Astrocyte (in vitro differentiated cells and primary cell): ENCODE measurements around the gene ZNF331.
"Not testable (repeated sequence)": the region's sequence is repeated elsewhere in the genome, so short reads cannot be mapped to it uniquely, and the experiment has no call there.

ENCODE experiments used
- CTCF ChIP-seq: IDR thresholded peaks from 2 replicates; pipeline ENCODE4 v1.5.1; 2011; ENCODE audit warnings: low read depth, mild to moderate bottlenecking, inconsistent platforms, low read length, moderate library complexity; ENCODE audit not compliant: insufficient read depth
- EZH2 ChIP-seq: IDR thresholded peaks from 2 replicates; pipeline ENCODE4 v1.6.1; 2012; ENCODE audit warnings: mild to moderate bottlenecking, low read length, inconsistent platforms; ENCODE audit not compliant: insufficient read depth

DNA sequence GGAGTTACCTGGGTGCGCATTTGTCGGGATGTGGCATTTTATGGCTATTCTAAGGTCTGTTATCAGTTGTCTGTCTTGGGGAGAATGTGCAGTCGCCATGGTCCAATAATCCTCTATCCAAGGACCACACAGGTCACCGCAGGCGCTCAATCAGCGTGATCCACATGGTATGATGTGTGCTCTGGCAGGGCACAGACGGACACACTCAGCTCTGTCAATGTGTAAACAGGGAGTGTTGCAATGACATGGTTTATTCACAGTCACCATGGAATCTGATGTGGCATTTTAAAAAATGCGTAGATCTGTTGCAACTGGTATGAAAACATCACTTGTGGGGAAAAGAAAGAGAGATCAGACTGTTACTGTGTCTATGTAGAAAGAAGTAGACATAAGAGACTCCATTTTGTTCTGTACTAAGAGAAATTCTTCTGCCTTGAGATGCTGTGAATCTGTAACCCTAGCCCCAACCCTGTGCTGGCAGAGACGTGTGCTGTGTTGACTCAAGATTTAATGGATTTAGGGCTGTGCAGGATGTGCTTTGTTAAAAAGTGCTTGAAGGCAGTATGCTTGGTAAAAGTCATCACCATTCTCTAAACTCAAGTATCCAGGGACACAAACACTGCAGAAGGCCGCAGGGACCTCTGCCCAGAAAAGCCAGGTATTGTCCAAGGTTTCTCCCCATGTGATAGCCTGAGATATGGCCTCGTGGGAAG, 40.5 kb upstream of the ZNF331 start:
- TF ChIP-seq CTCF, EZH2: not testable (repeated sequence)
